Natural killer cell (primary cell): ENCODE data around the gene ATG2A. TPM values are rescaled to one million over a fixed set of nuclear protein-coding genes. Genes with fewer than 3 reads are reported as not detected.
A peak's percentile ranks its signal among the peaks of the same experiment; 100 is the strongest.

Experiments used
- ATAC-seq, 3 donors: fragments of 150-1000 bp in 2 of 3; fragments of 200-7000 bp in 1 of 3; cut with Tn5 transposase; 1 replicate in 1 of 3; 2 replicates in 2 of 3; pipeline ENCODE4 v1.10.0; 2021; ENCODE audit warnings: mild to moderate bottlenecking in 2 of 3, moderate library complexity in 2 of 3
- DNase-seq, 2 donors: peaks; one replicate each; pipeline versions ENCODE4 v3.0.0 to v3.0.0-alpha.2; 2013 to 2021; ENCODE audit warnings: mixed read lengths in 1 of 2
- H3K27ac ChIP-seq: one replicate; pipeline ENCODE4 v1.5.1; 2013; ENCODE audit warnings: mild to moderate bottlenecking, low read length
- H3K27me3 ChIP-seq: one replicate; pipeline ENCODE4 v1.6.1; 2013; ENCODE audit warnings: low read length; ENCODE audit not compliant: control insufficient read depth, insufficient read depth
- H3K36me3 ChIP-seq: one replicate; pipeline ENCODE4 v1.6.1; 2013; ENCODE audit warnings: low read length; ENCODE audit not compliant: control insufficient read depth, insufficient read depth
- H3K4me1 ChIP-seq: one replicate; pipeline ENCODE4 v1.6.1; 2013; ENCODE audit warnings: low read length; ENCODE audit not compliant: control insufficient read depth, insufficient read depth
- H3K4me3 ChIP-seq: one replicate; pipeline ENCODE4 v1.5.1; 2013; ENCODE audit warnings: low read length
- H3K9me3 ChIP-seq: one replicate; pipeline ENCODE4 v1.6.1; 2013; ENCODE audit warnings: low read length; ENCODE audit not compliant: control insufficient read depth, insufficient read depth
- H3K27ac Mint-ChIP-seq, 2 donors: one replicate each; pipeline ENCODE4 v1.8.0; 2022; ENCODE audit warnings: mild to moderate bottlenecking in 2 of 2, mixed read lengths in 2 of 2, moderate library complexity in 1 of 2
- H3K27me3 Mint-ChIP-seq, 2 donors: one replicate each; pipeline ENCODE4 v1.8.0; 2022; ENCODE audit warnings: low read depth in 2 of 2, mixed read lengths in 2 of 2
- H3K36me3 Mint-ChIP-seq: one replicate; pipeline ENCODE4 v1.8.0; 2022; ENCODE audit warnings: mixed read lengths
- H3K4me1 Mint-ChIP-seq, 2 donors: one replicate each; pipeline ENCODE4 v1.8.0; 2022; ENCODE audit warnings: mixed read lengths in 2 of 2
- H3K4me3 Mint-ChIP-seq: one replicate; pipeline ENCODE4 v1.8.0; 2022; ENCODE audit warnings: mild to moderate bottlenecking, moderate library complexity, mixed read lengths
- H3K9me3 Mint-ChIP-seq, 2 donors: one replicate each; pipeline ENCODE4 v1.8.0; 2022; ENCODE audit warnings: mixed read lengths in 2 of 2
- CTCF ChIP-seq: fragments of 200-600 bp; IDR thresholded peaks from one replicate; pipeline ENCODE4 v1.8.0; 2022; ENCODE audit warnings: antibody characterized with exemption
- WGBS: methylation state at CpG from one replicate; pipeline ENCODE4 v1.1.7; 2013; ENCODE audit warnings: missing lambda C conversion rate; ENCODE audit not compliant: insufficient coverage; 5-methylcytosine and 5-hydroxymethylcytosine counted together
- intact Hi-C: fragments of 100-400 bp; cut with micrococcal nuclease; formaldehyde crosslinking; loops from one replicate; pipeline ENCODE4 v1.14.2; 2022
- total RNA-seq, 4 donors: library from RNA; stranded (reverse); fragments of 120-200 nt in 1 of 4; gene quantifications; one replicate each; pipeline versions ENCODE4 v1.2.3 to v1.2.4, GENCODE V29; 2013 to 2022

The ATG2A gene
- total RNA-seq: 100 to 1,000 TPM; 165 to 321 (median 259) TPM
- total RNA-seq (2013): 17.4 TPM

DNA sequence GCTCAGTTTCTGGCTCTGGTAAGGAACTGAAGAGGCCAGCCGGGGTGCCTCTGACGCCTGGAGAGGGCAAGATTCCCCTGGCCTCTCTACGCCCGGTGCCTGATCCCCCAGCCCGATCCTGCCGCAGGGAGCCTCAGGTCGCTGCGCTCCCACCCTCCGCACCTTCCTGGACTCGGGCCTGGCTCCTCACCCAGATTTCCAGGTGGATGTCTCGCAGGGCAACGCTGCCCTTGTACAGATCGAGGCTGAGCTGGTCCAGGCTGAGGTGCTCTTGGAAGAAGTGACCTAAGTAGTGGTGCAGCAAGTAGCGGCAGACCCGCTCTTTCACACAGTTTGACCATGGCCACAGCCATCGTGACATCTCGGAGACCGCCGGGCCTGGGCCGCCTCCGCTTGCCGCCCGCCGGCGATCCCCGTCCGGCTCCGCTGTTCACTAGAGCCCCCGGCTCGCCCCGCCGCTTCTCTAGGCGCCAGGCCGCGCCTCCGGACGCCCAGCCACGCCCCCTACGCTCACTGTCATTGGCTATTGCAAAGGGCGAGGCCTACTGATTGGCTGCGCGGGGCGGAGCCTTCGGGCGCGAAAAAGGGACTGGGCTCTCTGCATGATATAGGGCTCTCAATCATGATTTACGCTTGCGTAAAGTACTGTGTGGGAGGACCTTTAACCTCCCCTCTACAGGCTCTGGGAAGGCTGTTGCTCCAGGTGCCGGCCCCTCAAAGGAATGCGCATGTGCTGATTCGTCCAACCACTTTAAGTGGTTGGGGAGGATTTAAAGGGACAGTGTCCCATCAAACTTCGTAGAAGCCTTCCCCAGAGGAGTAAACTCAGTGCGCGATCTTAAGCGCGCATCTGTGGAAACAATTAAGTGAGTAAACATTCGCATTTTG, at the start of gene ATG2A:
TSS of gene ATG2A (minus strand) at position 435 of the 888 bp plus-strand sequence. CDS start at position 361, 74 bp downstream.
- peak within 1 kb of the TSS; percentile 91 for H3K4me3 ChIP-seq
- Mint-ChIP-seq H3K36me3 (no peaks in the 10 kb centered on the region), H3K4me3 (peak within 1 kb of the TSS; percentile 88), H3K9me3 (no peaks in the 10 kb centered on the region), H3K27me3 (no peaks in the 10 kb centered on the region), H3K27ac (peak within 1 kb of the TSS; percentile 91 to 96), H3K4me1 (peaks cover 15 to 28% of the 10 kb centered on the region in 2 donors)
- no peak for TF ChIP-seq CTCF
- H3K27me3 ChIP-seq: no peaks in the 10 kb centered on the region
- peaks cover 21% of the 10 kb centered on the region for H3K36me3 ChIP-seq
- intact Hi-C loops: loop anchor here (5.0 kb wide), 2 partner anchors 110 to 205 kb away; partner anchors contain the start of genes FAU, MRPL49 and SNX15
- H3K4me1 ChIP-seq: peaks cover 31% of the 10 kb centered on the region
- peak within 1 kb of the TSS; percentile 89 for H3K27ac ChIP-seq
- WGBS: under 1% methylated on average over 54 of the region's 57 CpGs
- ATAC-seq (peak; percentile 87 to 98 (median 91)), DNase-seq (peak; percentile 99)
- no peaks in the 10 kb centered on the region for H3K9me3 ChIP-seq

GRCh38 chr11:64963072-64963631, 46.1 kb upstream of the ATG2A start:
- no peak overlapping the region for H3K27ac Mint-ChIP-seq
- Histone ChIP-seq H3K4me3 (no peak overlapping the region), H3K4me1 (no peaks in the 10 kb centered on the region), H3K9me3 (no peaks in the 10 kb centered on the region), H3K27ac (no peak overlapping the region), H3K27me3 (no peaks in the 10 kb centered on the region), H3K36me3 (no peaks in the 10 kb centered on the region)
- no peaks in the 10 kb centered on the region for H3K9me3 Mint-ChIP-seq
- no peak overlapping the region for H3K4me3 Mint-ChIP-seq
- no peaks in the 10 kb centered on the region for H3K36me3 Mint-ChIP-seq
- 86% methylated on average over 5 of the region's 5 CpGs for WGBS
- no peak for DNase-seq
- no peak for TF ChIP-seq CTCF
- H3K27me3 Mint-ChIP-seq: peaks cover 0 to 3% of the 10 kb centered on the region in 2 donors
- intact Hi-C loops: no loop called here
- no peaks in the 10 kb centered on the region for H3K4me1 Mint-ChIP-seq
- no peak for ATAC-seq

DNA sequence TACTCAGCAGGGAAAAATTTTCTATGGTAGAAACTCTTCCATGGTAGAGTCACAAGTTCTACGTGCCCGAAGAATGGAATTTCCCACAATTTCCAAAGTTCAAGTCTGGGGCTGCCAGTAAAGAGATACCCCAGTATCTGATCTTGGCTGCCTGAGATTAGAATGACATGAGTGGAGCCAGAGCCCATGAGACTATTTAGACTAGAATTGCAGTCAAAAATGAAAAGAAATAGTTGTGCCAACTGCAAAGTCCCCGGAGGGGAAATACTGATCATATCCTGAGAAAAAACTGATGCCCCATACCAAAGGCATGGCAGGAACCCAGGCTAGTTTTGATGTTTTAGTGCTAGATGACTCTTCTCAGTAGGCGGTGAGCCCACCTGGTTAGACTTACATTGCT, 43.7 kb upstream of the ATG2A start:
- no peaks in the 10 kb centered on the region for H3K9me3 Mint-ChIP-seq
- intact Hi-C loops: no loop called here

More for the DNA sequence above, 43.7 kb upstream of the ATG2A start:
- no peaks in the 10 kb centered on the region for H3K4me1 Mint-ChIP-seq
- H3K4me3 Mint-ChIP-seq: no peak overlapping the region
- Histone ChIP-seq H3K27ac (no peak overlapping the region), H3K4me1 (no peaks in the 10 kb centered on the region), H3K4me3 (no peak overlapping the region), H3K36me3 (no peaks in the 10 kb centered on the region), H3K27me3 (no peaks in the 10 kb centered on the region), H3K9me3 (no peaks in the 10 kb centered on the region)
- peaks cover 0 to 3% of the 10 kb centered on the region in 2 donors for H3K27me3 Mint-ChIP-seq
- no peak for TF ChIP-seq CTCF
- no peaks in the 10 kb centered on the region for H3K36me3 Mint-ChIP-seq
- H3K27ac Mint-ChIP-seq: no peak overlapping the region
- no peak for DNase-seq
- WGBS: 86% methylated on average over 3 of the region's 4 CpGs
- ATAC-seq: no peak
